K562 (cell line): ENCODE results near the gene MME. TPM values are rescaled to one million over a fixed set of nuclear protein-coding genes. Genes with fewer than 3 reads are reported as not detected.

ENCODE experiments used
- DIDO1 ChIP-seq: fragments of 450-650 bp; IDR thresholded peaks from 2 replicates; pipeline ENCODE4 v1.6.1; 2016; ENCODE audit warnings: low read depth, missing biosample characterization, missing genetic modification characterization
- E2F3 ChIP-seq: fragments of 250-450 bp; sonication (Bioruptor Pico); IDR thresholded peaks from 2 replicates; pipeline ENCODE4 v1.4.0; 2020; ENCODE audit warnings: mild to moderate bottlenecking
- HCFC1 ChIP-seq: IDR thresholded peaks from 2 replicates; pipeline ENCODE4 v1.6.1; 2012; ENCODE audit warnings: low read depth, low read length, improper control_type of control experiment
- HDGF ChIP-seq: fragments of 450-650 bp; IDR thresholded peaks from 2 replicates; pipeline ENCODE4 v1.6.1; 2016
- KAT2B ChIP-seq: IDR thresholded peaks from one replicate; pipeline ENCODE4 v1.6.1; 2012; ENCODE audit warnings: low read depth, mild to moderate bottlenecking, control low read depth, inconsistent platforms, low read length, moderate library complexity
- MGA ChIP-seq: fragments of 450-650 bp; IDR thresholded peaks from 2 replicates; pipeline ENCODE4 v1.6.1; 2016; ENCODE audit warnings: mild to moderate bottlenecking, moderate library complexity
- RBM14 ChIP-seq: fragments of 200-400 bp; formaldehyde crosslinking; IDR thresholded peaks from 2 replicates; pipeline ENCODE4 v1.6.1; 2018; ENCODE audit warnings: low read depth, mild to moderate bottlenecking, low read length, moderate library complexity, borderline replicate concordance; ENCODE audit not compliant: insufficient read depth
- TEAD2 ChIP-seq: fragments of 450-650 bp; IDR thresholded peaks from 2 replicates; pipeline ENCODE4 v1.6.1; 2016; ENCODE audit warnings: missing genetic modification characterization, control low read depth, missing compliant biosample characterization
- TEAD4 ChIP-seq, 2 experiments: sonication (generic) in 1 of 2; formaldehyde crosslinking in 1 of 2; IDR thresholded peaks; 2 replicates each; pipeline versions ENCODE4 v1.6.1 to v1.8.0; 2012 to 2022; ENCODE audit warnings: borderline replicate concordance in 1 of 2, inconsistent platforms in 1 of 2, low read length in 1 of 2, mild to moderate bottlenecking in 1 of 2, missing genetic modification reagents in 1 of 2
- polyA plus RNA-seq, 8 experiments: library from polyadenylated mRNA; depleted of rRNA in 4 of 8; stranded (reverse) in 5 of 8; unstranded in 3 of 8; fragments of >200 nt; fragmentation: Nextera tagmentation in 2 of 8; fragmentation: Illumina TruSeq in 1 of 8; extraction: Ambion mirVana in 2 of 8; extraction: Trizol in 1 of 8; gene quantifications; 2 replicates each; pipeline versions ENCODE4 v1.2.1 to v1.2.3, GENCODE V29; 2011 to 2014; ENCODE audit warnings: inconsistent platforms in 1 of 8, missing spikeins in 1 of 8
- total RNA-seq, 7 experiments: library from RNA; depleted of rRNA in 6 of 7; stranded (reverse); fragments of >200 nt in 6 of 7; fragmentation: Illumina TruSeq in 2 of 7; extraction: Trizol in 2 of 7; gene quantifications; 2 replicates each; pipeline versions ENCODE4 v1.2.1 to v1.2.3, GENCODE V29; 2011 to 2021; ENCODE audit warnings: low replicate concordance in 1 of 7
- TF ChIP-seq, protein P1 (sequence below), 2 experiments: fragments of 450-650 bp; IDR thresholded peaks; 2 replicates each; pipeline ENCODE4 v1.6.1; 2018; ENCODE audit warnings: mild to moderate bottlenecking in 2 of 2, low read depth in 1 of 2; ENCODE audit not compliant: partially characterized antibody in 2 of 2
- TF ChIP-seq, protein P2 (sequence below): IDR thresholded peaks from 3 replicates; pipeline ENCODE4 v1.6.1; 2011; ENCODE audit warnings: borderline replicate concordance, mild to moderate bottlenecking; ENCODE audit not compliant: insufficient read length, insufficient read depth

Gene MME
- total and polyA plus RNA-seq, 9 of the 15 experiments (the other 6 are each of a cell fraction or from before 2014, with no cell fraction given) = 0.80 to 8.6 (median 2.5) TPM

DNA sequence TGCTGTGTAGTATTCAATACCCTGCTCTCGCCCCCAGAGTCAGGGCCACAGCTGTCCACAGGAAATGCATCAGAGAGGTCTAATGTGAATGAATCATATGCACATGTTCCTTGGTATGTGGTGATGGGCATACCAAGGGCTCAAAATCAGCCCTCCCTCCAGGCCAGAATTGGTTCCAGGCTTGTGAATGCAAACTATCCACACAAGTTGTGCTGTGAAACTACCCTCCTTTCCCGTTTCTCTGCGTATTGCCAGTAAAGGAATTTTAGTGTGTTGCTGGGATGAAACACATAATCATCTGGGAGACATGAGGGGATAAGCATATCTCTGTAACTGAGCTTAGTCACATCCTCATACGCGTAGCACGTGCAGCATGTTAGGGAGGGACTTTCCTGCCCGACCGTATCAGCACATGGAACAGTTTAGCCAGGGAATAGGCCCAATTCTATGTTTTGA is 9.2 kb upstream of the MME start (continued):
- TF ChIP-seq MGA = peak; percentile 80
- no peak for TF ChIP-seq KAT2B
- 0 out of 2 replicates have a peak, but pooled peaks have one; percentile 50 for TF ChIP-seq DIDO1
- TF ChIP-seq, protein P1, sequence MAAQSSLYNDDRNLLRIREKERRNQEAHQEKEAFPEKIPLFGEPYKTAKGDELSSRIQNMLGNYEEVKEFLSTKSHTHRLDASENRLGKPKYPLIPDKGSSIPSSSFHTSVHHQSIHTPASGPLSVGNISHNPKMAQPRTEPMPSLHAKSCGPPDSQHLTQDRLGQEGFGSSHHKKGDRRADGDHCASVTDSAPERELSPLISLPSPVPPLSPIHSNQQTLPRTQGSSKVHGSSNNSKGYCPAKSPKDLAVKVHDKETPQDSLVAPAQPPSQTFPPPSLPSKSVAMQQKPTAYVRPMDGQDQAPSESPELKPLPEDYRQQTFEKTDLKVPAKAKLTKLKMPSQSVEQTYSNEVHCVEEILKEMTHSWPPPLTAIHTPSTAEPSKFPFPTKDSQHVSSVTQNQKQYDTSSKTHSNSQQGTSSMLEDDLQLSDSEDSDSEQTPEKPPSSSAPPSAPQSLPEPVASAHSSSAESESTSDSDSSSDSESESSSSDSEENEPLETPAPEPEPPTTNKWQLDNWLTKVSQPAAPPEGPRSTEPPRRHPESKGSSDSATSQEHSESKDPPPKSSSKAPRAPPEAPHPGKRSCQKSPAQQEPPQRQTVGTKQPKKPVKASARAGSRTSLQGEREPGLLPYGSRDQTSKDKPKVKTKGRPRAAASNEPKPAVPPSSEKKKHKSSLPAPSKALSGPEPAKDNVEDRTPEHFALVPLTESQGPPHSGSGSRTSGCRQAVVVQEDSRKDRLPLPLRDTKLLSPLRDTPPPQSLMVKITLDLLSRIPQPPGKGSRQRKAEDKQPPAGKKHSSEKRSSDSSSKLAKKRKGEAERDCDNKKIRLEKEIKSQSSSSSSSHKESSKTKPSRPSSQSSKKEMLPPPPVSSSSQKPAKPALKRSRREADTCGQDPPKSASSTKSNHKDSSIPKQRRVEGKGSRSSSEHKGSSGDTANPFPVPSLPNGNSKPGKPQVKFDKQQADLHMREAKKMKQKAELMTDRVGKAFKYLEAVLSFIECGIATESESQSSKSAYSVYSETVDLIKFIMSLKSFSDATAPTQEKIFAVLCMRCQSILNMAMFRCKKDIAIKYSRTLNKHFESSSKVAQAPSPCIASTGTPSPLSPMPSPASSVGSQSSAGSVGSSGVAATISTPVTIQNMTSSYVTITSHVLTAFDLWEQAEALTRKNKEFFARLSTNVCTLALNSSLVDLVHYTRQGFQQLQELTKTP (IDR thresholded peaks at IDR 0.05; ENCODE audit: low read depth in 1 of 2, partially characterized antibody in 2 of 2) = no peak
- TF ChIP-seq RBM14 = no peak
- no peak for TF ChIP-seq HCFC1
- no peak for TF ChIP-seq TEAD4 (IDR thresholded peaks at IDR 0.05; ENCODE audit: low read length)
- TF ChIP-seq TEAD4 (CRISPR knock-in tag; IDR thresholded peaks at IDR 0.05; ENCODE audit: borderline replicate concordance) = no peak
- no peak for TF ChIP-seq HDGF
- no peak for TF ChIP-seq E2F3 (CRISPR knock-in tag)
- TF ChIP-seq TEAD2 (tag) = no peak
- TF ChIP-seq, protein P2, sequence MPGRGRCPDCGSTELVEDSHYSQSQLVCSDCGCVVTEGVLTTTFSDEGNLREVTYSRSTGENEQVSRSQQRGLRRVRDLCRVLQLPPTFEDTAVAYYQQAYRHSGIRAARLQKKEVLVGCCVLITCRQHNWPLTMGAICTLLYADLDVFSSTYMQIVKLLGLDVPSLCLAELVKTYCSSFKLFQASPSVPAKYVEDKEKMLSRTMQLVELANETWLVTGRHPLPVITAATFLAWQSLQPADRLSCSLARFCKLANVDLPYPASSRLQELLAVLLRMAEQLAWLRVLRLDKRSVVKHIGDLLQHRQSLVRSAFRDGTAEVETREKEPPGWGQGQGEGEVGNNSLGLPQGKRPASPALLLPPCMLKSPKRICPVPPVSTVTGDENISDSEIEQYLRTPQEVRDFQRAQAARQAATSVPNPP = no peak
